Vagina (tissue), 2 donors: ENCODE measurements around the gene CCDC17. TPM values are rescaled to one million over a fixed set of nuclear protein-coding genes. Genes with fewer than 3 reads are reported as not detected.

ENCODE experiments used
- DNase-seq, 2 donors: peaks; one replicate each; pipeline ENCODE4 v3.0.0-alpha.2; 2017; ENCODE audit errors: extremely low spot score in 2 of 2
- H3K27ac ChIP-seq: fragments of 200-600 bp; sonication (generic); one replicate; pipeline ENCODE4 v1.5.1; 2019
- H3K27me3 ChIP-seq: fragments of 200-600 bp; sonication (generic); one replicate; pipeline ENCODE4 v1.5.1; 2019
- H3K36me3 ChIP-seq, 2 donors: fragments of 200-600 bp; sonication (generic); one replicate each; pipeline ENCODE4 v1.5.1; 2017 to 2019
- H3K4me1 ChIP-seq: fragments of 200-600 bp; sonication (generic); one replicate; pipeline ENCODE4 v1.5.1; 2019
- H3K4me3 ChIP-seq, 2 donors: fragments of 200-600 bp; sonication (generic); 1 replicate in 1 of 2; 2 replicates in 1 of 2; pipeline ENCODE4 v1.5.1; 2016 to 2019
- H3K9me3 ChIP-seq: fragments of 200-600 bp; sonication (generic); one replicate; pipeline ENCODE4 v1.5.1; 2019
- POLR2A ChIP-seq, 2 donors: fragments of 450-650 bp; IDR thresholded peaks; one replicate each; pipeline ENCODE4 v1.6.1; 2017; ENCODE audit warnings: antibody characterized with exemption in 2 of 2, mild to moderate bottlenecking in 2 of 2, moderate library complexity in 2 of 2
- POLR2AphosphoS5 ChIP-seq, 2 donors: sonication (generic); formaldehyde crosslinking; IDR thresholded peaks; one replicate each; pipeline ENCODE4 v1.9.0; 2017; ENCODE audit warnings: antibody characterized with exemption in 2 of 2, mild to moderate bottlenecking in 2 of 2, low read depth in 1 of 2; ENCODE audit not compliant: insufficient read depth in 1 of 2
- intact Hi-C: fragments of 100-400 bp; cut with DNase I; formaldehyde crosslinking; loops from one replicate; pipeline ENCODE4 v1.15.1; 2023
- total RNA-seq: library from RNA; depleted of rRNA; stranded (reverse); fragments of >200 nt; gene quantifications from one replicate; pipeline ENCODE4 v1.2.3, GENCODE V29; 2016
- TF ChIP-seq, protein P1 (sequence below), 3 experiments: fragments of 450-650 bp in 2 of 3; fragments of 200-600 bp in 1 of 3; sonication (generic) in 1 of 3; IDR thresholded peaks; one replicate each; pipeline ENCODE4 v1.5.1; 2017 to 2019; ENCODE audit warnings: antibody characterized with exemption in 3 of 3, mild to moderate bottlenecking in 2 of 3, moderate library complexity in 2 of 3

The CCDC17 gene
- total RNA-seq, 1 donor from 2014 or later = 1.5 TPM

DNA sequence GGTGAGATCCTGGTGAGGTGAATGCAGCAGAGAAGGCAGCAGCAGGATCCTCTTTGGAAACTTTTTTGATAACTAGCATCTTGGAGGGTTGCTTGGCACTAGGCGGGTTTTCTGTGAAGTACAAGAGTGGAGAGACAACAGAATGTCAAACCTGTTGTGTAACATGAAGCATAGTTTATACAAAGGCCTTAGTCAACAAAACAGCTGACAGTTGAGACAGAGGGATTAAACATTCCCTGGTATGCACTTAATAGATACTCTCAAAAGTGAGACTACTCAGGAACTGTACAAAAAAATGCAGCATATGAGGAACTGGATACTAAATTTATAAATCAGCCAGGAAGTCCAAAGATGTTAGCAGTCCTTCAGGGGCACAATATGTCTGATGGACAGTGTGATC is 16.4 kb upstream of the CCDC17 start:
- TF ChIP-seq POLR2AphosphoS5 (IDR thresholded peaks at IDR 0.05; ENCODE audit: insufficient read depth in 1 of 2, low read depth in 1 of 2) (no peak), POLR2A (IDR thresholded peaks at IDR 0.05) (no peak)
- TF ChIP-seq, protein P1, sequence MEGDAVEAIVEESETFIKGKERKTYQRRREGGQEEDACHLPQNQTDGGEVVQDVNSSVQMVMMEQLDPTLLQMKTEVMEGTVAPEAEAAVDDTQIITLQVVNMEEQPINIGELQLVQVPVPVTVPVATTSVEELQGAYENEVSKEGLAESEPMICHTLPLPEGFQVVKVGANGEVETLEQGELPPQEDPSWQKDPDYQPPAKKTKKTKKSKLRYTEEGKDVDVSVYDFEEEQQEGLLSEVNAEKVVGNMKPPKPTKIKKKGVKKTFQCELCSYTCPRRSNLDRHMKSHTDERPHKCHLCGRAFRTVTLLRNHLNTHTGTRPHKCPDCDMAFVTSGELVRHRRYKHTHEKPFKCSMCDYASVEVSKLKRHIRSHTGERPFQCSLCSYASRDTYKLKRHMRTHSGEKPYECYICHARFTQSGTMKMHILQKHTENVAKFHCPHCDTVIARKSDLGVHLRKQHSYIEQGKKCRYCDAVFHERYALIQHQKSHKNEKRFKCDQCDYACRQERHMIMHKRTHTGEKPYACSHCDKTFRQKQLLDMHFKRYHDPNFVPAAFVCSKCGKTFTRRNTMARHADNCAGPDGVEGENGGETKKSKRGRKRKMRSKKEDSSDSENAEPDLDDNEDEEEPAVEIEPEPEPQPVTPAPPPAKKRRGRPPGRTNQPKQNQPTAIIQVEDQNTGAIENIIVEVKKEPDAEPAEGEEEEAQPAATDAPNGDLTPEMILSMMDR (IDR thresholded peaks at IDR 0.05) = no peak
- no peak for DNase-seq
- H3K4me3 ChIP-seq = no peak overlapping the region
- H3K27me3 ChIP-seq = no peaks in the 10 kb centered on the region
- intact Hi-C loops = no loop called here
- H3K36me3 ChIP-seq = peaks cover 0 to 61% of the 10 kb centered on the region in 2 donors
- no peaks in the 10 kb centered on the region for H3K9me3 ChIP-seq
- H3K27ac ChIP-seq = no peak overlapping the region
- no peaks in the 10 kb centered on the region for H3K4me1 ChIP-seq

DNA sequence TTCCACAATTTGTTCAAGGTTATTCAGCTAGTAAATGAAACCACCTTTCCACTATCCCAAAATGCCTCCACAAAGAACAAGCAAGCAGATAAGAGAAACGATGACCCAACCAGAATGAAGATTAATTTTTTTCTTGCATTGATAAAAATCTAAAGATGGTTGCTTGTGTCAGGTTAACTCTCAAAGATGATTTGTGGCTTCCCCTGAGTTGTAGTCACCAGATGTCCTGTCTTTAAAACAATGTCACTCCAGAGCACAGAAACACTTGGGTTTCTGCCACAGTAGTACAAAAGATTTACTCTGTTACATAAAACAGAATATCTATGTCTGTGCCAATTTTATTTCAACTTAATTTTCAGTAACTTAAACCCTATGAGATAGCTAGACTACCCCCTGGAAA is 11.4 kb upstream of the CCDC17 start:
- TF ChIP-seq, protein P1 (IDR thresholded peaks at IDR 0.05) = no peak
- TF ChIP-seq POLR2AphosphoS5 (IDR thresholded peaks at IDR 0.05; ENCODE audit: insufficient read depth in 1 of 2, low read depth in 1 of 2) (no peak), POLR2A (IDR thresholded peaks at IDR 0.05) (no peak)
- H3K36me3 ChIP-seq = peaks cover 0 to 80% of the 10 kb centered on the region in 2 donors

DNA sequence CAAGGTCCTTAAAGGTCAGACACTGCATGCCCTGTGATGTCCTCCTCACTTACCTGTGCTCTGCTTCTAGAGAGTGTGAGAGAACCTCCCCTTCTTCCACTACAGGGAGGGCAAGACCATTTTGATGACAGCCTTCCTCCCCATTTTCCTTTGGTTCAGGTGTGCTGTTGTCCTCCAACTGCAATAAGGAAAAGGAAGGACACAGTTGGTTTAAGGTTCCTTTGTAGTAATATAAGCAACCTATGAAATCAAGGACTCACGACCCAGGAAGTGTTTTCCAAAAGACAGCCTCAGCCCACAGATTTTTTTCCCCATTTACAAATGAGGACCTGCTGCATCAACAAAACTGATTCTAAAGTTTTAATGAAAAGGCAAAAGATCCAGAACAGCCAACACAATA is 6.6 kb upstream of the CCDC17 start:
- no peak overlapping the region for H3K27ac ChIP-seq
- H3K36me3 ChIP-seq = peaks cover 0 to 79% of the 10 kb centered on the region in 2 donors

More for the DNA sequence above, 11.4 kb upstream of the CCDC17 start:
- H3K27ac ChIP-seq = no peak overlapping the region
- H3K27me3 ChIP-seq = no peaks in the 10 kb centered on the region
- intact Hi-C loops = no loop called here
- no peaks in the 10 kb centered on the region for H3K4me1 ChIP-seq
- H3K4me3 ChIP-seq = no peak overlapping the region
- no peaks in the 10 kb centered on the region for H3K9me3 ChIP-seq
- DNase-seq = no peak

DNA sequence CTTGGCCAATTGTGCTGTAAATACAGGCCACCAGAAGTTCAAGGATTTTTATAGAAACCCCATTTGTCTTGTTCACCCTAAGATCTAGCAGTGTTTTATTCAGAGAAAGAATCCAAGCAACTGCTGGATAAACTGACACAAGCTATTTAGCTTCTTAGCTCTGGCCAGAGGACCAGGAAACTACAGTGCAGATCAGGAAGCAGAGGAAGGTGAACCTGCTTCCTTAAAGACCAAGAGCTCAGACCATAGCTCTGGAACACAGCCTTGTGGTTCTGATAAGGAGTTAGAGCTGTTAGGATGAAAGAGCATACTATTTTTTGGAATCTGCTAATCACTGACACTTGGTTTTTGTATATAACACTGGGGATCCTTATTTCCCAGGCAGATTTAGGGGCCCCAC is 5.2 kb upstream of the CCDC17 start:
- Histone ChIP-seq H3K27ac (no peak overlapping the region), H3K4me3 (no peak overlapping the region), H3K4me1 (peaks cover 4% of the 10 kb centered on the region), H3K36me3 (peaks cover 0 to 78% of the 10 kb centered on the region in 2 donors), H3K9me3 (no peaks in the 10 kb centered on the region), H3K27me3 (no peaks in the 10 kb centered on the region)
- DNase-seq = no peak
- TF ChIP-seq POLR2AphosphoS5 (IDR thresholded peaks at IDR 0.05; ENCODE audit: insufficient read depth in 1 of 2, low read depth in 1 of 2) (peak in 1 of 2 donors; percentile 29), POLR2A (IDR thresholded peaks at IDR 0.05) (no peak)
- intact Hi-C loops = no loop called here

More for the DNA sequence above, 6.6 kb upstream of the CCDC17 start:
- H3K27me3 ChIP-seq = no peaks in the 10 kb centered on the region
- H3K9me3 ChIP-seq = no peaks in the 10 kb centered on the region
- no peak for TF ChIP-seq POLR2A (IDR thresholded peaks at IDR 0.05)
- TF ChIP-seq POLR2AphosphoS5 (IDR thresholded peaks at IDR 0.05; ENCODE audit: insufficient read depth in 1 of 2, low read depth in 1 of 2) = no peak
- TF ChIP-seq, protein P1 (IDR thresholded peaks at IDR 0.05) = no peak
- H3K4me3 ChIP-seq = no peak overlapping the region
- DNase-seq = no peak
- intact Hi-C loops = no loop called here
- no peaks in the 10 kb centered on the region for H3K4me1 ChIP-seq

DNA sequence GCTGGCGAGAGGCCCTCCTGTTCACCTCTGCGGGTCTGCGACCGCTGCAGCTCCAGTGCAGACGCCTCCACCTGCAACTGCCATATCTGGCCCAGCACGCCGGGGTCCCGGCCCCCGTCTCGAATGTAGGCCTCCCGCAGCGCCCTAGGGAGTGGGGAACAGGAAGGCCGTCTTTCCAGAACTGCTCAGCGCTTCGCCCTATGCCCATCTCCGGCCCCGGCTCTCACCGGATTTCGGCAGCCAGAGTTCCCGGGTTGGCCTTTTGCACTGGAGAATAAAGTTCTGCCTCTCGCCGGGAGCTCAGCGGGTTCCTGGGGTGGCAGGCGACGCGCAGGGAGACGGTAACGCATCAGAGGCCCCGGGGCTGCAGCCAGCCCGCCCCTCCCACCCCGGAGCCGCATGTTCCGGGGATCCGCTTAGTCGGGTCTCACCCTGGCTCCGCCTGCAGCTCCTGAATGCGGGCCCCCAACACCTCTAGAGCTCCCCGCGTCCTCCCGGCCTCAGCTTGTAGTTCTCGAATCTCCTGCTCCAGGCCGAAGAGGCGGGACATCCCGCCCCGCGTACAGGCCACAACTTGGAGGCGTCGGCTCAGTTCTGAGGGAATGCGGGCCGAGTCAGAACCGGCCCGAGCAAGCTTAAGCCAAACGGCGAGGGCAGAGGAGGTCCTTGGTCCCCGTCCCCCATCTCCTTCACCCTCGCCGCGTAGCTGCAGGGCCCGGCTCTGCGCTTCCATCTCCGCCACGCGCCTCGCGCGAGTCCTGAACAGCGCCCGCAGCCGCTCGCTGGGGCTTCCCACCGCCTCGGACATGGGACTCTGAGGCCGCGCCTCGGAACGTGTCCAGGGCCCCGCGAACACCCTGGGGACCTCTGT is 1.1 kb downstream of the CCDC17 start:
- Histone ChIP-seq H3K27me3 (no peaks in the 10 kb centered on the region), H3K4me3 (peak overlapping the region; percentile 18 to 23), H3K36me3 (peaks cover 0 to 28% of the 10 kb centered on the region in 2 donors), H3K9me3 (no peaks in the 10 kb centered on the region), H3K4me1 (peaks cover 33% of the 10 kb centered on the region), H3K27ac (peak overlapping the region; percentile 60)
- intact Hi-C loops = no loop called here
- no peak for DNase-seq
- TF ChIP-seq, protein P1 (IDR thresholded peaks at IDR 0.05) = no peak
- TF ChIP-seq POLR2AphosphoS5 (IDR thresholded peaks at IDR 0.05; ENCODE audit: insufficient read depth in 1 of 2, low read depth in 1 of 2) (no peak), POLR2A (IDR thresholded peaks at IDR 0.05) (no peak)
